LNCaP clone FGC (cell line): Measurements from ENCODE around the gene PRR16.

ENCODE experiments used
- DNase-seq: peaks from one replicate; pipeline ENCODE4 v3.0.0-alpha.2; 2011; ENCODE audit warnings: low read depth
- H3K4me3 ChIP-seq: 2 replicates; pipeline ENCODE4 v1.5.1; 2011; ENCODE audit warnings: mild to moderate bottlenecking, low read depth, low read length, control low read depth
- CTCF ChIP-seq: IDR thresholded peaks from 2 replicates; pipeline ENCODE4 v1.5.1; 2012; ENCODE audit warnings: mild to moderate bottlenecking; ENCODE audit not compliant: control insufficient read depth, insufficient read depth; ENCODE audit errors: extremely low read depth

Gene PRR16

DNA sequence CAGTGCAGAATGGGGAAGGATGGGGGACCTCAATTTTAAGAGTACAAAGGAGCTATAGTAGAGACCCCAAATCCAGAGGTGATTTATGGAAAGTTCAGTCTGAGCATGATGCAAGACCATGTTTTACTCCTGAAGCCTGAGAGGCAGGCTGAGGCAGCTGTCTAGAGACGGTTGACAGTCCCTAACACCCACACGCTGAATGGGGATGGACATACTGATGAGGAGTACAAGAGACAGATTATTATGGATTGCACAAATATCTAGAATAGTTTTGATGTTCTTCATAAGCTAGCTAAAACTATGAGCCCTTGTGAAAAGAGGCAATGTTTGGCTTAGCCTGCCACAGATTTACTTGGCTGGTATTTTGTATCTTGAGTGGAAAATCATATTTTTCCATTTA lies 64.5 kb downstream of the PRR16 start:
- DNase-seq: no peak
- no peak overlapping the region for H3K4me3 ChIP-seq
- no peak for TF ChIP-seq CTCF

DNA sequence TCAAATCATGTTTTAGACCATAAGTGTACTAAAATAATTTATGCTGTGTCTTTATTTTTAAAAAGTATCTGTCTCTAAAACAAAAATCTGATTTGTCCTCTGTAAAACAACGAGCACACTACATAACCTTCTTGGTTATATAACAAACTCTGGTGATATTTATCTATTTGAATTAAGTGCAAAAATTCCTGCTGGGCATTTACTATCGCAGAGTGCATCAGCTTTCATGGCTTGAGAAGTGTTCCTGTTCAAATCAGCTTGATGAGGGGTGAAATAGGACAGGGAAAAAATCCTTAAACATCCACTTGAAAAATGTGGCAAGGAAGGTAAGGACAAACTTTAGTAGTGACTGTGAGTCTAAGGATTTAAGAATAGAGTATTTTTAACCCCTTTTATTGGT lies 65.3 kb downstream of the PRR16 start:
- TF ChIP-seq CTCF: no peak
- DNase-seq: no peak
- no peak overlapping the region for H3K4me3 ChIP-seq

GRCh38 chr5:120531215-120531614 lies 67.1 kb downstream of the PRR16 start:
- no peak for TF ChIP-seq CTCF
- no peak overlapping the region for H3K4me3 ChIP-seq
- no peak for DNase-seq

DNA sequence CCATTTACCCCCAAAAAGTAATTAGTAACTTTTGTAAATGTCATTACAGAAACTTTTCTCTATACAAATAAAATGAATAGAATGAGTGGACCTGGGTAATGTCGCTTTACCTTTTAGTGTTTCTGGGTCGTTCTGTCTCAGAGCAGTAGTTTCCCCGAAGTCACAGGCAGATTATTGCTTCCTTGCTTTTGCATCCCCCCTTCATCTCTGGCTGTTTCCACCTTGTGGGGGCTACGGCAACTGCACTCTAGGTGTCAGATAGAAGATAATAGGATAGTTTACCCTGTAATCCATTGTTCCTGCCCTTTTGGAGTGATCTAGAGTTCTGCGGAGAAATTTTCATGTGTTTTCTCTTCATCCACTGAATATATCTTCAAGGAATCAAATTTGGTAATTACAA lies 68.7 kb downstream of the PRR16 start:
- TF ChIP-seq CTCF: no peak
- no peak for DNase-seq
- H3K4me3 ChIP-seq: no peak overlapping the region

DNA sequence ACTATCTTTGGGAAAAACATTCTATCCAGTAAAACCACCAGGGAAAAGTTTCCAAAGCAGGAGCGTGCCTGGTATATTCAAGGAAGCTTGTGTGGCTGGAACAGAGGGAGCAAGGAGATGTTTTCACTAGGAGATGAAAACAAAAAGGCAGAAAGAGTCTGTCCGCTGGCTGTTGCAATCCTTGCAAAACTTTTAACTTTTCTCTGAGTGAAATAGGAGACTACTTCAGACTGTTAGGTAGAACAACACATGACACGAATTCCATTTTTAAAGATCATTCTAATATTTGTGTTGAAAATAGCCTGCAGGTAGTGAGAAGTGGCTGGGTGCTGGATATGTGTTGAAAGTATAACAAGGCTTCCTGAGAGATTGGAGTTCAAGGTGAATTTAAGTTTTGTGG lies 69.5 kb downstream of the PRR16 start:
- no peak for TF ChIP-seq CTCF
- no peak overlapping the region for H3K4me3 ChIP-seq
- no peak for DNase-seq

DNA sequence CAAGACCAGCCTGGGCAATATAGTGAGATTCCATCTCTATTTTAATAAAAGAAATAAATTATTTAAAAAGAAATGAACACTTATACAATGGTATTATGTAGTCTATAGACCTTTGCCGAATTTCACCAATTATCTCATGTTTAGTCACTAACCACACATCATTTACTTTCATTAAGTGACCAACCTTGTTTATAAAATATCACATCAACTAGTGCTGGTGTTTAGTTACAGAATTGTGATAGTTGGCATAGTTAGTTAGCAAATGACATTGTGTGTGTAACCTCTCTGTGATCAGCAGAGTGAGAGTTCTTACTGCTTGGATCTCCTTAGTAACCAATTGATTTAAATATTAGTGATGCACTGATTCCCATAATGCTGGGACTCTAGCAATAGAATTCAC lies 71.8 kb downstream of the PRR16 start:
- no peak overlapping the region for H3K4me3 ChIP-seq
- DNase-seq: no peak
- TF ChIP-seq CTCF: no peak

DNA sequence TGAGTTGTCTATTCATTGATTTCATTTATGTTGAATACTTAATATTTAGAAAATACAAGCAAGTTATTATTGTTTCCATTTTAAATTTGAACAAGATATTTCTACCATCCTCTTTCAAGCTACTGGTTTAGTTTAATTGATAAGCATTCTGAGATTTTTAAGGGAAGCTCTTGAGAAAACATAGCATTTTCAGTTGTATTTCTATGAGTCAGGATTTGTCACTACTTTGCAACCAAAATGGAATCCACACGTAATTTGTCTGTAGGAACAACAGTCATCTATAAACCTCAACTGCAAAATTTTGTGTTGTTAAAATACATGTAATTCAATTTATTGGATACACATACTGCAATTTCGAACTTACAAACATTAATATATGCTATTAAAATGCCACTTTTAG lies 74.0 kb downstream of the PRR16 start:
- DNase-seq: no peak
- TF ChIP-seq CTCF: no peak
- H3K4me3 ChIP-seq: no peak overlapping the region
